Uterus (tissue), 4 donors: Measurements from ENCODE around the gene SOWAHA. TPM values are rescaled to one million over a fixed set of nuclear protein-coding genes. Genes with fewer than 3 reads are reported as not detected.

ENCODE experiments used
- DNase-seq, 2 donors: peaks; one replicate each; pipeline ENCODE4 v3.0.0-alpha.2; 2019 to 2020
- H3K27ac ChIP-seq, 2 donors: fragments of 200-600 bp; sonication (generic); 1 replicate in 1 of 2; 2 replicates in 1 of 2; pipeline ENCODE4 v1.5.1; 2016 to 2018
- H3K27me3 ChIP-seq, 2 donors: fragments of 200-600 bp; sonication (generic); one replicate each; pipeline ENCODE4 v1.5.1; 2018 to 2019; ENCODE audit warnings: control low read depth in 1 of 2
- H3K36me3 ChIP-seq, 2 donors: fragments of 200-600 bp; sonication (generic); one replicate each; pipeline ENCODE4 v1.5.1; 2019; ENCODE audit warnings: control low read depth in 1 of 2
- H3K4me1 ChIP-seq, 2 donors: fragments of 200-600 bp; sonication (generic); one replicate each; pipeline ENCODE4 v1.5.1; 2018 to 2019; ENCODE audit warnings: control low read depth in 1 of 2
- H3K4me3 ChIP-seq, 2 donors: fragments of 200-600 bp; sonication (generic); 1 replicate in 1 of 2; 2 replicates in 1 of 2; pipeline ENCODE4 v1.5.1; 2018 to 2019; ENCODE audit warnings: mild to moderate bottlenecking in 1 of 2
- H3K9me3 ChIP-seq, 2 donors: fragments of 200-600 bp; sonication (generic); one replicate each; pipeline ENCODE4 v1.5.1; 2019; ENCODE audit warnings: control low read depth in 1 of 2
- POLR2A ChIP-seq, 2 donors: fragments of 450-650 bp; IDR thresholded peaks; one replicate each; pipeline ENCODE4 v1.6.1; 2016; ENCODE audit warnings: antibody characterized with exemption in 2 of 2, mild to moderate bottlenecking in 1 of 2, moderate library complexity in 1 of 2
- intact Hi-C: fragments of 100-400 bp; cut with DNase I; formaldehyde crosslinking; loops from one replicate; pipeline ENCODE4 v1.15.1; 2023; ENCODE audit warnings: low total_unique reads
- small RNA-seq: library from RNA; depleted of rRNA; stranded (forward); fragments of <200 nt; gene quantifications from one replicate; pipeline ENCODE3, GENCODE V24; 2016
- total RNA-seq, 4 donors: library from RNA; depleted of rRNA in 3 of 4; stranded (reverse); fragments of >200 nt in 3 of 4; gene quantifications; one replicate each; pipeline versions ENCODE4 v1.1.0 to v1.2.4, GENCODE V29; 2014 to 2023
- TF ChIP-seq, protein P1 (sequence below), 4 experiments: fragments of 200-600 bp in 2 of 4; fragments of 450-650 bp in 2 of 4; sonication (generic) in 2 of 4; IDR thresholded peaks; one replicate each; pipeline ENCODE4 v1.5.1; 2016 to 2019; ENCODE audit warnings: antibody characterized with exemption in 4 of 4, mild to moderate bottlenecking in 2 of 4, moderate library complexity in 1 of 4
- donor health status: DM: yes; HTN: yes; CAD: no.

Gene SOWAHA
- total RNA-seq, 4 donors from 2014 or later = under 0.01 to 0.14 (median 0.12) TPM; not detected in 1

DNA sequence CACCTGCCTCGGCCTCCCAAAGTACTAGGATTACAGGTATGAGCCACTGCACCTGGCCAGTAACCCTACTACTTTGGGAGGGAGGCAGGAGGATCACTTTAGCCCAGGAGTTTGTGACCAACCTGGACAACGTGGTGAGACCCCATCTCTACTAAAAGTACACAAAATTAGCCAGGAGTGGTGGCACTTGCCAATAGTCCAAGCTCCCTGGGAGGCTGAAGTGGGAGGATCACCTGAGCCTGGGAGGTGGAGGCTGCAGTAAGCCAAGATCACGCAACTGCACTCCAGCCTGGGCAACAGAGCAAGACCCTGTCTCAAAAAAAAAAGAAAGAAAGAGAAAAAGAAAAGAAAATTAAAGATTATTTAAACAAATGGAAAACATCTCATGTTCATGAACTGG, 42.9 kb downstream of the SOWAHA start:
- no peak for TF ChIP-seq POLR2A (IDR thresholded peaks at IDR 0.05)
- TF ChIP-seq, protein P1, sequence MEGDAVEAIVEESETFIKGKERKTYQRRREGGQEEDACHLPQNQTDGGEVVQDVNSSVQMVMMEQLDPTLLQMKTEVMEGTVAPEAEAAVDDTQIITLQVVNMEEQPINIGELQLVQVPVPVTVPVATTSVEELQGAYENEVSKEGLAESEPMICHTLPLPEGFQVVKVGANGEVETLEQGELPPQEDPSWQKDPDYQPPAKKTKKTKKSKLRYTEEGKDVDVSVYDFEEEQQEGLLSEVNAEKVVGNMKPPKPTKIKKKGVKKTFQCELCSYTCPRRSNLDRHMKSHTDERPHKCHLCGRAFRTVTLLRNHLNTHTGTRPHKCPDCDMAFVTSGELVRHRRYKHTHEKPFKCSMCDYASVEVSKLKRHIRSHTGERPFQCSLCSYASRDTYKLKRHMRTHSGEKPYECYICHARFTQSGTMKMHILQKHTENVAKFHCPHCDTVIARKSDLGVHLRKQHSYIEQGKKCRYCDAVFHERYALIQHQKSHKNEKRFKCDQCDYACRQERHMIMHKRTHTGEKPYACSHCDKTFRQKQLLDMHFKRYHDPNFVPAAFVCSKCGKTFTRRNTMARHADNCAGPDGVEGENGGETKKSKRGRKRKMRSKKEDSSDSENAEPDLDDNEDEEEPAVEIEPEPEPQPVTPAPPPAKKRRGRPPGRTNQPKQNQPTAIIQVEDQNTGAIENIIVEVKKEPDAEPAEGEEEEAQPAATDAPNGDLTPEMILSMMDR (IDR thresholded peaks at IDR 0.05) = no peak
- Histone ChIP-seq H3K9me3 (no peaks in the 10 kb centered on the region), H3K27ac (no peak overlapping the region), H3K36me3 (no peaks in the 10 kb centered on the region), H3K27me3 (no peaks in the 10 kb centered on the region), H3K4me1 (no peaks in the 10 kb centered on the region), H3K4me3 (no peak overlapping the region)
- no peak for DNase-seq
- intact Hi-C loops = no loop called here

DNA sequence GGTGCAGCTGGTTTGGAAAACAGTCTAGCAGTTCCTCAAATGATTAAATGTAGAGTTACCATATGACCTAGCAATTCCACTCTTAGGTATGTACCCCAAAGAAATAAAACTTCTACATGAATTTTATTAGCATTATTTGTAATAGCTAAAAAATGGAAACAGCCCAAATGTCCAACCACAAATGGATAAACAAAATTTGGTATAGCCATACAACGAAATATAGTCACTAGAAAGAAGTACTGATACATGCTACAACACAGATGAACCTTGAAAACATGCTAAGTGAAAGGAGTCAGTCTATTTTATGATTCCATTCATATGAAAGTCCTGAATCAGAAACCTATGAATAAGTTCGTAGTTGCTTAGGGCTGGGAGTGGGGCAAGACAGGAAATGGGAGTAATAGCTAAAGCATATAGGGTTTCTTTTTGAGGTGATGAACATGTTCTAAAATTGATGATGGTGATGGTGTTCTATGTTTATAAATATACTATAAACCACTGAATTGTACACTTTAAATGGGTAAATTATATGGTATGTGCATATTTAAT, 46.9 kb downstream of the SOWAHA start:
- intact Hi-C loops = no loop called here
- no peak overlapping the region for H3K4me3 ChIP-seq
- H3K27ac ChIP-seq = no peak overlapping the region
- H3K9me3 ChIP-seq = no peaks in the 10 kb centered on the region
- no peak for DNase-seq
- no peaks in the 10 kb centered on the region for H3K27me3 ChIP-seq
- no peaks in the 10 kb centered on the region for H3K4me1 ChIP-seq
- H3K36me3 ChIP-seq = no peaks in the 10 kb centered on the region
- TF ChIP-seq, protein P1 (IDR thresholded peaks at IDR 0.05) = no peak
- no peak for TF ChIP-seq POLR2A (IDR thresholded peaks at IDR 0.05)

DNA sequence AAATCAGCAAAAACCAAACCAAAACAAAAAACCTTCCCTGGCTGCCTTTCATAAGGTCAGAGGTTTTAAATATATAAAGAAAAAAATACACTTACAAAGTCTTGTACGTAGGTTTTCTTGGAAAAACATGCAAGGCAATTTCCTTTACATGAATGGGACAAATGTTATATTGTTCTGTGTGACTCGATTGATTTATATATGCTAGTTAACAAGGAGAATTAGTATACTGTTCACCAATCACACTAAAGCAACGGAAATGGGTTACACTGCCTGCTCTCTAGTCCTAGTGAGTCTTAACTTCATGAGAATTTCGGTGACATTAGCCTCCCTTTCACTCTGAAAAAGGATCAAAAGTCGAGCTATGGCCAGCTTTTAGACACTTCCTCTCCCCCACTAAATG, 47.6 kb downstream of the SOWAHA start:
- Histone ChIP-seq H3K4me3 (no peak overlapping the region), H3K27ac (no peak overlapping the region), H3K4me1 (no peaks in the 10 kb centered on the region), H3K36me3 (no peaks in the 10 kb centered on the region), H3K27me3 (no peaks in the 10 kb centered on the region), H3K9me3 (no peaks in the 10 kb centered on the region)
- intact Hi-C loops = no loop called here
- no peak for DNase-seq
- TF ChIP-seq, protein P1 (IDR thresholded peaks at IDR 0.05) = no peak

DNA sequence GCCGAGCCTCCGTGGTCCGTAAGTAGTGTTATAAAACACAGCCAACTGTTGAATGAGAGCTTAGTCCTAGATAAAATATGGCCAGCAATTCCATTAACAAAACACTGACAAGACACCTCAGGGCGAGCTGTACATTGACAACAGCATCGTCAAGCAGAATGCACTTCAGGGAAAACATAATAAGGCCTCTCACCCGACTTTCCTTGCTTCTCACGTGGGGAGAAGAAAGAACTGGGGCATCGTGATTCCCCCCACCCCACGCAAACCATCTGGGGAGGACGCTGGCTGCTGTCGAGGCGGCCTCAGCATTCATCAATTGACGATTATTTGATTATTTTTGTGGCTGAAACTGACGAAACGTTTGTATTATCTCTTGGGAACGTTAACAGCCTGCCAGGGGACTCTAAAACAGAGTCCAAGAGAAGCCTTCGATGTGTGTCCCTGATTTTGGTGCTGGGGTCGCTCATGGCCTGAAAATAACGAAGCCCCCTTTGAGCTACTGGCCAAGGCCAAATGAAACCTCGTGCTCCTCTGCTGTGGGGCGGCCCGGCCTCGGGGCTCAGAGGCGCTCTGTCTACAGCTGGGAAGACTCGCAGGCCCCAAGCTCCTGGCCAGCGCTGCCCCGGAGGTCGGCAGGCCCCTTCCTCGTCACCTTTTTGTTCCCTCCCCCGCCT, 52.7 kb downstream of the SOWAHA start:
- no peaks in the 10 kb centered on the region for H3K27me3 ChIP-seq
- no peaks in the 10 kb centered on the region for H3K36me3 ChIP-seq
- peak overlapping the region; percentile 94 to 97 for H3K27ac ChIP-seq
- no peak for DNase-seq
- intact Hi-C loops = no loop called here
- H3K9me3 ChIP-seq = no peaks in the 10 kb centered on the region
- H3K4me1 ChIP-seq = no peaks in the 10 kb centered on the region
- TF ChIP-seq, protein P1 (IDR thresholded peaks at IDR 0.05) = no peak
- no peak for TF ChIP-seq POLR2A (IDR thresholded peaks at IDR 0.05)
- H3K4me3 ChIP-seq = peak overlapping the region; percentile 73 to 85

Small RNA genes lying within 50 kb of the gene (small RNA-seq; reads per million reads assigned to genes)
- not detected for gene RNA5SP192

Other genes starting within 250 kb of the SOWAHA start
- under 1 TPM in 1 of 4 donors, not detected in 3; 0.73 TPM for gene IL13, start 155.1 kb upstream of the SOWAHA start, total RNA-seq
- not detected for gene IL4, start 139.3 kb upstream of the SOWAHA start, total RNA-seq
- 100 to 1,000 TPM in 1 of 4 donors, 10 to 100 TPM in 2, 1 to 10 TPM in 1; 5.9 to 203 (median 19.5) TPM for gene KIF3A, start 75.8 kb upstream of the SOWAHA start, total RNA-seq
- not detected for gene CCNI2, start 65.9 kb upstream of the SOWAHA start, total RNA-seq
- 10 to 100 TPM; 17.7 to 49.4 (median 36.4) TPM for gene SEPTIN8, start 36.1 kb upstream of the SOWAHA start, total RNA-seq
- 10 to 100 TPM in 3 of 4 donors, 1 to 10 TPM in 1; 5.0 to 28.0 (median 12.3) TPM for gene SHROOM1, start 17.3 kb downstream of the SOWAHA start, total RNA-seq
- gene GDF9, start 53.2 kb downstream of the SOWAHA start, total RNA-seq = 1 to 10 TPM in 1 of 4 donors, under 1 TPM in 2, not detected in 1; 0.18 to 1.8 (median 0.62) TPM
- 100 to 1,000 TPM in 2 of 4 donors, 10 to 100 TPM in 2; 30.5 to 196 (median 115) TPM for gene UQCRQ, start 53.3 kb downstream of the SOWAHA start, total RNA-seq
- gene LEAP2, start 60.4 kb downstream of the SOWAHA start, total RNA-seq = 1 to 10 TPM in 2 of 4 donors, under 1 TPM in 1, not detected in 1; 0.88 to 3.4 (median 1.1) TPM
- gene AFF4, start 150.3 kb downstream of the SOWAHA start, total RNA-seq = 100 to 1,000 TPM in 1 of 4 donors, 10 to 100 TPM in 3; 39.1 to 104 (median 66.5) TPM
- 10 to 100 TPM in 3 of 4 donors, 1 to 10 TPM in 1; 5.6 to 25.7 (median 16.0) TPM for gene ZCCHC10, start 213.2 kb downstream of the SOWAHA start, total RNA-seq
- 100 to 1,000 TPM in 1 of 4 donors, 10 to 100 TPM in 3; 22.4 to 107 (median 72.4) TPM for gene HSPA4, start 238.7 kb downstream of the SOWAHA start, total RNA-seq